Neuronal stem cell (in vitro differentiated cells): ENCODE data around the gene MYL10.

ENCODE experiments used
- DNase-seq: peaks from one replicate; pipeline ENCODE4 v3.0.0-alpha.2; 2013; ENCODE audit warnings: low spot score
- H2AFZ ChIP-seq: one replicate; pipeline ENCODE4 v1.6.1; 2013; ENCODE audit warnings: mild to moderate bottlenecking, low read length, inconsistent platforms
- H2AK5ac ChIP-seq: 2 replicates; pipeline ENCODE4 v1.6.1; 2013; ENCODE audit warnings: low read depth, mild to moderate bottlenecking, inconsistent platforms, low read length, moderate library complexity, mixed read lengths
- H2BK120ac ChIP-seq: 2 replicates; pipeline ENCODE4 v1.6.1; 2013; ENCODE audit warnings: low read depth, mild to moderate bottlenecking, inconsistent platforms, low read length, moderate library complexity, mixed read lengths
- H2BK12ac ChIP-seq: one replicate; pipeline ENCODE4 v1.6.1; 2013; ENCODE audit warnings: low read length, inconsistent platforms
- H2BK15ac ChIP-seq: 2 replicates; pipeline ENCODE4 v1.6.1; 2013; ENCODE audit warnings: mild to moderate bottlenecking, low read length, inconsistent platforms, mixed read lengths
- H2BK5ac ChIP-seq: one replicate; pipeline ENCODE4 v1.6.1; 2013; ENCODE audit warnings: inconsistent platforms, mild to moderate bottlenecking, low read length, moderate library complexity
- H3K14ac ChIP-seq: one replicate; pipeline ENCODE4 v1.6.1; 2013; ENCODE audit warnings: low read length, inconsistent platforms
- H3K18ac ChIP-seq: 2 replicates; pipeline ENCODE4 v1.6.1; 2013; ENCODE audit warnings: low read length, inconsistent platforms
- H3K23ac ChIP-seq: 2 replicates; pipeline ENCODE4 v1.6.1; 2013; ENCODE audit warnings: low read depth, mild to moderate bottlenecking, mixed read lengths, low read length, inconsistent platforms; ENCODE audit not compliant: poor library complexity
- H3K27ac ChIP-seq: replicated peaks from 3 replicates; pipeline ENCODE4 v1.5.1; 2013; ENCODE audit warnings: low read length, inconsistent platforms
- H3K27me3 ChIP-seq, 3 experiments: 2 replicates each; pipeline ENCODE4 v1.6.1; 2013; ENCODE audit warnings: low read length in 3 of 3, mild to moderate bottlenecking in 2 of 3, inconsistent platforms in 1 of 3, low read depth in 1 of 3, mixed read lengths in 1 of 3, moderate library complexity in 1 of 3; ENCODE audit not compliant: control insufficient read depth in 3 of 3, insufficient read depth in 3 of 3
- H3K36me3 ChIP-seq, 2 donors: replicated peaks in 1 of 2; 2 replicates each; pipeline ENCODE4 v1.6.1; 2013; ENCODE audit warnings: low read length in 2 of 2; ENCODE audit not compliant: control insufficient read depth in 2 of 2, insufficient read depth in 2 of 2
- H3K4ac ChIP-seq: 2 replicates; pipeline ENCODE4 v1.6.1; 2013; ENCODE audit warnings: inconsistent platforms, mild to moderate bottlenecking, low read length, moderate library complexity
- H3K4me1 ChIP-seq, 2 donors: 1 replicate in 1 of 2; 2 replicates in 1 of 2; pipeline ENCODE4 v1.6.1; 2013; ENCODE audit warnings: low read length in 2 of 2, low read depth in 1 of 2; ENCODE audit not compliant: control insufficient read depth in 2 of 2, insufficient read depth in 1 of 2
- H3K4me2 ChIP-seq: one replicate; pipeline ENCODE4 v1.6.1; 2013; ENCODE audit warnings: mild to moderate bottlenecking, low read length, inconsistent platforms; ENCODE audit not compliant: insufficient read depth, poor library complexity, severe bottlenecking
- H3K4me3 ChIP-seq, 2 donors: 2 replicates each; pipeline ENCODE4 v1.5.1; 2013; ENCODE audit warnings: low read length in 2 of 2, mild to moderate bottlenecking in 2 of 2, inconsistent platforms in 1 of 2, moderate library complexity in 1 of 2
- H3K79me1 ChIP-seq: one replicate; pipeline ENCODE4 v1.6.1; 2013; ENCODE audit warnings: low read depth, mild to moderate bottlenecking, inconsistent platforms, low read length, moderate library complexity
- H3K9ac ChIP-seq: one replicate; pipeline ENCODE4 v1.6.1; 2013; ENCODE audit warnings: mild to moderate bottlenecking, low read depth, low read length, inconsistent platforms; ENCODE audit not compliant: poor library complexity
- H3K9me3 ChIP-seq, 2 donors: replicated peaks in 1 of 2; 2 replicates each; pipeline versions ENCODE3 to v1.6.1; 2013; ENCODE audit warnings: low read length in 2 of 2, mild to moderate bottlenecking in 2 of 2, inconsistent platforms in 1 of 2, low read depth in 1 of 2, mixed read lengths in 1 of 2, moderate library complexity in 1 of 2; ENCODE audit not compliant: control insufficient read depth in 2 of 2, insufficient read depth in 1 of 2
- H4K8ac ChIP-seq: one replicate; pipeline ENCODE4 v1.6.1; 2013; ENCODE audit warnings: low read depth, mild to moderate bottlenecking, inconsistent platforms, low read length, moderate library complexity
- H4K91ac ChIP-seq: one replicate; pipeline ENCODE4 v1.6.1; 2013; ENCODE audit warnings: low read length, low read depth, mild to moderate bottlenecking, inconsistent platforms; ENCODE audit not compliant: poor library complexity
- WGBS, 2 donors: extraction: QIAGEN DNeasy Blood & Tissue Kit; methylation state at CpG; one replicate each; pipeline ENCODE4 v1.1.7; 2013; ENCODE audit warnings: missing lambda C conversion rate in 2 of 2, mixed read lengths in 1 of 2; ENCODE audit not compliant: insufficient read length in 2 of 2, insufficient replicate concordance in 1 of 2; ENCODE audit errors: extremely low coverage in 2 of 2; 5-methylcytosine and 5-hydroxymethylcytosine counted together

Gene MYL10

DNA sequence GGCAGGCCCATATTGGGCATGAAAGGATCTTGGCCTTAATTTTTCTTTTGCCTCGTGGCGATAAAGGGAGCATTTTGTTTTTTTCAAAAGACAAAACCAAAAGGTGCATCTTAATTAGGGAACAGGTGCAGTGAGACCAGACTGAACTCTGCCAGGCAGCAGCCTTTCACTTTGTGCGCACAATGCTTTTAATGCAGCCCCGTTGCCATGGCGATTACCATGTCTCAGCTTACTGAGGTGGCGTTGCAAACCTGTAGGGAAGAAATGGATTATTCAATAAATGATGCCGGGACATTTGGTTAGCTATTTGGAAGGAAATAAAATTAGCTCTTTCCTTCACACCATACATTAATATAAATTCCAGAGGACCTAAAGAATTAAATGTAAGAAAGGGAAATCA lies 61.9 kb downstream of the MYL10 start:
- H3K9me3 ChIP-seq, result peaks cover 0 to 2% of the 10 kb centered on the region in 2 donors
- H2BK5ac ChIP-seq, result no peak overlapping the region
- no peaks in the 10 kb centered on the region for H3K36me3 ChIP-seq
- H3K27me3 ChIP-seq, result no peaks in the 10 kb centered on the region
- H3K4ac ChIP-seq, result no peak overlapping the region
- H3K18ac ChIP-seq, result no peak overlapping the region
- H3K79me1 ChIP-seq, result peaks cover 2% of the 10 kb centered on the region
- H4K91ac ChIP-seq, result no peak overlapping the region
- no peak overlapping the region for H3K14ac ChIP-seq
- H2BK15ac ChIP-seq, result no peak overlapping the region
- H3K4me3 ChIP-seq, result no peak overlapping the region
- no peak overlapping the region for H3K9ac ChIP-seq
- H2BK120ac ChIP-seq, result no peak overlapping the region
- H3K4me1 ChIP-seq, result peaks cover 5% of the 10 kb centered on the region in 2 donors
- peak; percentile 27 for DNase-seq
- WGBS, 2 donors, result no CpG with 5 or more reads among the region's 7 CpGs
- H2AFZ ChIP-seq, result no peak overlapping the region
- H3K23ac ChIP-seq, result no peak overlapping the region
- H3K27ac ChIP-seq, result no peak overlapping the region
- no peak overlapping the region for H2AK5ac ChIP-seq
- no peak overlapping the region for H4K8ac ChIP-seq
- no peak overlapping the region for H2BK12ac ChIP-seq
- no peak overlapping the region for H3K4me2 ChIP-seq

- DNase-seq, result no peak
- H3K4me2 ChIP-seq, result no peak overlapping the region
- no peak overlapping the region for H3K18ac ChIP-seq
- H3K27ac ChIP-seq, result no peak overlapping the region
- no peak overlapping the region for H2BK12ac ChIP-seq
- H2BK120ac ChIP-seq, result peak overlapping the region; percentile 64
- H3K9me3 ChIP-seq, result no peaks in the 10 kb centered on the region
- H4K8ac ChIP-seq, result peak overlapping the region; percentile 87
- peaks cover 2% of the 10 kb centered on the region for H3K79me1 ChIP-seq
- H4K91ac ChIP-seq, result no peak overlapping the region
- WGBS, 2 donors, result no CpG with 5 or more reads among the region's 8 CpGs
- no peaks in the 10 kb centered on the region for H3K27me3 ChIP-seq
- no peak overlapping the region for H3K14ac ChIP-seq
- H2AFZ ChIP-seq, result no peak overlapping the region
- H2AK5ac ChIP-seq, result peak overlapping the region; percentile 80
- H2BK15ac ChIP-seq, result no peak overlapping the region
- no peak overlapping the region for H3K9ac ChIP-seq
- no peak overlapping the region for H3K4ac ChIP-seq
- no peak overlapping the region for H3K4me3 ChIP-seq
- H3K36me3 ChIP-seq, result no peaks in the 10 kb centered on the region
- no peak overlapping the region for H2BK5ac ChIP-seq
- H3K23ac ChIP-seq, result peak overlapping the region; percentile 58
- peaks cover 5% of the 10 kb centered on the region in 2 donors for H3K4me1 ChIP-seq
These were observed 63.4 kb downstream of the MYL10 start for GRCh38 chr7:101565601-101566209.

DNA sequence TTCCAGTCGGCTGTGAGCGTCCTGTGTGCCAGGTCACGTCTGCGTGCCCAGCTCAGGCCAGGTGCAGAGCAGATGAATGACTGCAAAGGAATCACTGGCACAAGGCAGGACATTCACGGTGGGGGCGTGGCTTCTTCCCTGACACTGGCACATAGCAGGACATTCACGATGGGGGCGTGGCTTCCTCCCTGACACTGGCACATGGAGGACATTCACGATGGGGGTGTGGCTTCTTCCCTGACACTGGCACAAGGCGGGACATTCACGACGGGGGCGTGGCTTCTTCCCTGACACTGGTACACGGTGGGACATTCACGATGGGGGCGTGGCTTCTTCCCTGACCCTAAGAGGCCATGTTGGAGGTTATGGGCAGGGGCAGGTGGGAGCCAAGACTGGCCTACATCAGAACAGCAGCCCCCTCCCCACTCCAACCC lies 64.3 kb downstream of the MYL10 start:
- peak; percentile 63 for DNase-seq
- Histone ChIP-seq H2BK12ac (no peak overlapping the region), H2BK15ac (no peak overlapping the region), H2AK5ac (no peak overlapping the region), H3K4me1 (peaks cover 5% of the 10 kb centered on the region in 2 donors), H2BK120ac (no peak overlapping the region), H3K4me2 (no peak overlapping the region), H3K14ac (no peak overlapping the region), H3K79me1 (peaks cover 2% of the 10 kb centered on the region), H2BK5ac (no peak overlapping the region), H4K8ac (no peak overlapping the region), H3K23ac (no peak overlapping the region), H3K27me3 (no peaks in the 10 kb centered on the region), H3K4ac (no peak overlapping the region), H3K18ac (no peak overlapping the region), H3K9ac (no peak overlapping the region), H3K4me3 (no peak overlapping the region), H3K27ac (no peak overlapping the region), H2AFZ (no peak overlapping the region), H3K36me3 (no peaks in the 10 kb centered on the region), H3K9me3 (no peaks in the 10 kb centered on the region), H4K91ac (no peak overlapping the region)
- WGBS, 2 donors, result no CpG with 5 or more reads among the region's 16 CpGs

DNA sequence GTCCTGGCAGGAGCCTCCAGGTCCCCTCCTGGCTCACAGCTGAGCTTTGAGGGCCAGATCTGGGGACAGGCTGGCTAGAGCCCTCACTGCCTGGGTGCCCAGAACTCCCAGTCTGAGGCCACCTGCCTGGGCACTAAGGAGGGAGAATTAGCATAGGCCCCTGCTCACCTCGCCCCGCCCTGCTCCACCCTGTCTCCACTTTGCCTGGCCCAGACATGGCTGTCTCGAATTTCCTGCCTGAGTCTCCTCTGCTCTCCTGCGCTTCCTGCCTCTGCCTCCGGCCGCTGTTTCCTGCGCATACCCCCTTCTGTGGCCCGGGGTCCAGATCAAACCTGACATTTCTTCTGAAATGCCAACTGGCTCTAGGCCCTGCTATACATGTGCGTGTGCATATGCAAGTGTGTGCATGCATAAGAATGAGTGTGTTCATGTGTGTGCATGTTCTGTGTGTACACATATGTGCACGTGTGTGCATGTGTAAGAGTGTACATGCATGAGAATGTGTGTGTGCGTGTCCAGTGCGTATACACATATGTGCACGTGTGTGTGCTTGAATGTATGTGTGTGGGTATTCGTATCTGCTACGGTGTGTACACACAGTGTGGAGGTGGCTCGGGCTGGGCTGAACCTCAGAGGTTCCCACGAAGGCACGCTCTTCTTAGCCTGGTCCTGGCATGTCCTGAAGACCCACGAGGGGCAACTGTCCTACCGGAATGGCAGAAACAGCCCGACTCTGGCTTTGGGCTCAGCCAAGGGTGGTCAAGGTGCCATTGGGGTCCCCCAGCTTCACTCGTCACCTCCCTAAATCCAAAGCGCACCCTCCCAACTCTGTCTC lies 64.9 kb downstream of the MYL10 start:
- H2BK120ac ChIP-seq, result no peak overlapping the region
- H2AK5ac ChIP-seq, result no peak overlapping the region
- H3K27ac ChIP-seq, result no peak overlapping the region
- H4K91ac ChIP-seq, result no peak overlapping the region
- peak overlapping the region; percentile 61 for H3K23ac ChIP-seq
- H3K14ac ChIP-seq, result no peak overlapping the region
- no peak overlapping the region for H3K4ac ChIP-seq
- no peak overlapping the region for H2BK12ac ChIP-seq
- WGBS, 2 donors, result no CpG with 5 or more reads among the region's 23 CpGs
- no peak overlapping the region for H2AFZ ChIP-seq
- no peak overlapping the region for H3K4me2 ChIP-seq
- no peaks in the 10 kb centered on the region for H3K27me3 ChIP-seq
- H3K18ac ChIP-seq, result no peak overlapping the region
- peak overlapping the region; percentile 68 for H2BK5ac ChIP-seq
- no peak for DNase-seq
- no peak overlapping the region for H4K8ac ChIP-seq
- H3K4me3 ChIP-seq, result no peak overlapping the region
- H3K4me1 ChIP-seq, result peaks cover 5% of the 10 kb centered on the region in 2 donors
- H3K36me3 ChIP-seq, result no peaks in the 10 kb centered on the region
- no peaks in the 10 kb centered on the region for H3K9me3 ChIP-seq
- peaks cover 2% of the 10 kb centered on the region for H3K79me1 ChIP-seq
- H2BK15ac ChIP-seq, result no peak overlapping the region
- peak overlapping the region; percentile 73 for H3K9ac ChIP-seq
